PC-3 (cell line): ENCODE results near the gene CDH4.

Experiments
- EZH2phosphoT487 ChIP-seq: fragments of 300-600 bp; sonication (generic); IDR thresholded peaks from 2 replicates; pipeline ENCODE4 v1.6.1; 2018; ENCODE audit warnings: mild to moderate bottlenecking, antibody characterized with exemption, low read length, borderline replicate concordance
- TF ChIP-seq, protein P1 (sequence below): fragments of 300-600 bp; sonication (generic); conservative IDR thresholded peaks from 2 replicates; pipeline ENCODE4 v1.5.1; 2017; ENCODE audit warnings: antibody characterized with exemption, low read depth, mild to moderate bottlenecking, low read length

DNA sequence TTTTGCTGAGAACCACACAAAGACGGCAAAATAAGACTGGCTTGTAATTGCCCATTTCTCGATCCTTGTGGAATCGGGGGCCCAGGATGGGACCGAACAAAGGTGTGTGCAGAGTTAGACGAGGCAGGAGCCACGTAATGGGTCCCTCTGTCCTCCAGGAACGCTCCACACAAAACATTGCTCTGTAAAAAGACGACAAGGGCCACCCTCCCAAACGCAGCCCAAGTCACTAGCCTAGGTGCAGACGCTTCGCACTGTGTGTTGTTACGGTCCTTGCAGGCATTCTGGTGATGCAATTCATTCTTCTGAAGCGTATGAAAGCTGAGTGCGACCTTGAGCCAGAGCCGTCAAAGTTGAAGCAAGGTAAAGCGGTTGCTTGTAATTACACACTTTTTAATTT, 450.2 kb downstream of the CDH4 start:
- TF ChIP-seq, protein P1, sequence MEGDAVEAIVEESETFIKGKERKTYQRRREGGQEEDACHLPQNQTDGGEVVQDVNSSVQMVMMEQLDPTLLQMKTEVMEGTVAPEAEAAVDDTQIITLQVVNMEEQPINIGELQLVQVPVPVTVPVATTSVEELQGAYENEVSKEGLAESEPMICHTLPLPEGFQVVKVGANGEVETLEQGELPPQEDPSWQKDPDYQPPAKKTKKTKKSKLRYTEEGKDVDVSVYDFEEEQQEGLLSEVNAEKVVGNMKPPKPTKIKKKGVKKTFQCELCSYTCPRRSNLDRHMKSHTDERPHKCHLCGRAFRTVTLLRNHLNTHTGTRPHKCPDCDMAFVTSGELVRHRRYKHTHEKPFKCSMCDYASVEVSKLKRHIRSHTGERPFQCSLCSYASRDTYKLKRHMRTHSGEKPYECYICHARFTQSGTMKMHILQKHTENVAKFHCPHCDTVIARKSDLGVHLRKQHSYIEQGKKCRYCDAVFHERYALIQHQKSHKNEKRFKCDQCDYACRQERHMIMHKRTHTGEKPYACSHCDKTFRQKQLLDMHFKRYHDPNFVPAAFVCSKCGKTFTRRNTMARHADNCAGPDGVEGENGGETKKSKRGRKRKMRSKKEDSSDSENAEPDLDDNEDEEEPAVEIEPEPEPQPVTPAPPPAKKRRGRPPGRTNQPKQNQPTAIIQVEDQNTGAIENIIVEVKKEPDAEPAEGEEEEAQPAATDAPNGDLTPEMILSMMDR = no peak
- TF ChIP-seq EZH2phosphoT487 = no peak
